Psoas muscle (tissue), 8 donors: ENCODE measurements around the gene PARP8. TPM values are rescaled to one million over a fixed set of nuclear protein-coding genes. Genes with fewer than 3 reads are reported as not detected.
A peak's percentile ranks its signal among the peaks of the same experiment; 100 is the strongest.
"Not testable (repeated sequence)": the region's sequence is repeated elsewhere in the genome, so short reads cannot be mapped to it uniquely, and the experiment has no call there.

Experiments used
- ATAC-seq, 4 donors: fragments of 200-7000 bp; cut with Tn5 transposase; one replicate each; pipeline ENCODE4 v1.9.1; 2020; ENCODE audit warnings: moderate library complexity in 3 of 4, mild to moderate bottlenecking in 2 of 4
- DNase-seq, 2 donors: peaks; one replicate each; pipeline ENCODE4 v3.0.0-alpha.2; 2020
- H3K27ac ChIP-seq: fragments of 200-600 bp; one replicate; pipeline ENCODE4 v1.8.0; 2022
- H3K27me3 ChIP-seq, 3 donors: fragments of 200-600 bp in 1 of 3; one replicate each; pipeline versions ENCODE4 v1.6.1 to v1.8.0; 2013 to 2022; ENCODE audit warnings: low read length in 2 of 3, mild to moderate bottlenecking in 2 of 3, moderate library complexity in 1 of 3; ENCODE audit not compliant: insufficient read depth in 3 of 3
- H3K36me3 ChIP-seq, 2 donors: fragments of 200-600 bp in 1 of 2; one replicate each; pipeline versions ENCODE4 v1.6.1 to v1.8.0; 2013 to 2022; ENCODE audit warnings: low read depth in 1 of 2, mild to moderate bottlenecking in 1 of 2, moderate library complexity in 1 of 2; ENCODE audit not compliant: insufficient read depth in 1 of 2
- H3K4me1 ChIP-seq: fragments of 200-600 bp; one replicate; pipeline ENCODE4 v1.8.0; 2022
- H3K4me3 ChIP-seq: fragments of 200-600 bp; one replicate; pipeline ENCODE4 v1.8.0; 2022; ENCODE audit warnings: mild to moderate bottlenecking
- H3K9me3 ChIP-seq: fragments of 200-600 bp; one replicate; pipeline ENCODE4 v1.8.0; 2022
- CTCF ChIP-seq: fragments of 200-600 bp; IDR thresholded peaks from one replicate; pipeline ENCODE4 v1.8.0; 2022; ENCODE audit warnings: antibody characterized with exemption
- WGBS, 3 donors: extraction: QIAGEN DNeasy Blood & Tissue Kit; methylation state at CpG; one replicate each; pipeline versions ENCODE4 v1.1.6 to v1.1.7; 2013; 5-methylcytosine and 5-hydroxymethylcytosine counted together
- intact Hi-C, 2 donors: fragments of 100-400 bp; cut with DNase I; formaldehyde crosslinking; loops; one replicate each; pipeline versions ENCODE4 v1.11.0 to v1.14.2; 2022
- polyA plus RNA-seq, 3 donors: library from polyadenylated mRNA; stranded (reverse); fragments of 200-250 nt; gene quantifications; one replicate each; pipeline ENCODE4 v1.2.3, GENCODE V29; 2013
- total RNA-seq, 4 donors: library from RNA; stranded (reverse); fragmentation: NEBNext Ultra II Directional in 2 of 4; extraction: Animal tissue kit (Norgen Biotek cat#: 25700) in 2 of 4; gene quantifications; one replicate each; pipeline versions ENCODE4 v1.2.1 to v1.2.4, GENCODE V29; 2021 to 2023
- donor health status: healthy with polysubstance abuse.
- donor health status: DM: no; HTN: no; CAD: no; lungs with moderate emphysema.
- donor health status: Bipolar disorder and iron deficiency.
- donor health status: healthy.
- donor health status: DM: yes; HTN: yes; CAD: no.
- donor health status: DM: no; HTN: no; CAD: no.
- donor health status: DM: no; HTN: no; CAD: no.
- donor health status: DM: yes; HTN: yes; CAD: no.

PARP8 gene
- total and polyA plus RNA-seq, 7 donors, result 0.52 to 4.7 (median 1.5) TPM

- WGBS, 3 donors, result 59 to 69% (median 63%) methylated on average over 1 of the region's 1 CpG
- Histone ChIP-seq H3K27me3 (no peaks in the 10 kb centered on the region), H3K9me3 (no peaks in the 10 kb centered on the region), H3K4me1 (no peaks in the 10 kb centered on the region), H3K4me3 (no peak overlapping the region), H3K36me3 (no peaks in the 10 kb centered on the region), H3K27ac (no peak overlapping the region)
- DNase-seq (no peak), ATAC-seq (no peak)
- no peak for TF ChIP-seq CTCF
- intact Hi-C loops, result no loop called here
Measured at GRCh38 chr5:50767588-50767987, 101.2 kb downstream of the PARP8 start.

- TF ChIP-seq CTCF, result no peak
- Histone ChIP-seq H3K4me3 (no peak overlapping the region), H3K4me1 (no peaks in the 10 kb centered on the region), H3K27ac (no peak overlapping the region), H3K9me3 (peaks cover 3% of the 10 kb centered on the region), H3K27me3 (no peaks in the 10 kb centered on the region), H3K36me3 (no peaks in the 10 kb centered on the region)
- DNase-seq (no peak), ATAC-seq (no peak)
- WGBS, 3 donors, result 84 to 90% (median 89%) methylated on average over 4 of the region's 4 CpGs
- intact Hi-C loops, result no loop called here
Measured at GRCh38 chr5:50768634-50769033, 102.2 kb downstream of the PARP8 start.

GRCh38 chr5:50770441-50770840 is 104.0 kb downstream of the PARP8 start:
- TF ChIP-seq CTCF, result no peak
- Histone ChIP-seq H3K4me3 (no peak overlapping the region), H3K4me1 (no peaks in the 10 kb centered on the region), H3K9me3 (peaks cover 3% of the 10 kb centered on the region), H3K36me3 (no peaks in the 10 kb centered on the region), H3K27ac (no peak overlapping the region), H3K27me3 (no peaks in the 10 kb centered on the region)
- ATAC-seq, result no peak
- no peak for DNase-seq
- 73 to 91% (median 90%) methylated on average over 3 of the region's 3 CpGs for WGBS, 3 donors
- intact Hi-C loops, result no loop called here

- H3K4me3 ChIP-seq, H3K9me3 ChIP-seq, H3K27ac ChIP-seq, intact Hi-C loops, ATAC-seq, H3K4me1 ChIP-seq, H3K27me3 ChIP-seq, H3K36me3 ChIP-seq: not testable (repeated sequence)
- peak in 1 of 2 donors; percentile 44 for DNase-seq
- 97 to 98% (median 98%) methylated on average over 45 to 51 of the region's 51 CpGs for WGBS, 3 donors
Measured at GRCh38 chr5:50774446-50775175, 108.2 kb downstream of the PARP8 start.

GRCh38 chr5:50786073-50786472 is 119.6 kb downstream of the PARP8 start:
- no peaks in the 10 kb centered on the region for H3K36me3 ChIP-seq
- H3K27ac ChIP-seq, result no peak overlapping the region
- H3K27me3 ChIP-seq, result no peaks in the 10 kb centered on the region
- no peak for ATAC-seq
- H3K4me3 ChIP-seq, result no peak overlapping the region
- no peak for TF ChIP-seq CTCF
- H3K4me1 ChIP-seq, result no peaks in the 10 kb centered on the region
- no peak for DNase-seq
- intact Hi-C loops, result no loop called here
- H3K9me3 ChIP-seq, result no peaks in the 10 kb centered on the region
